Measurements from ENCODE around the gene MELK.

- no peak for TF ChIP-seq CTCF (IDR thresholded peaks at IDR 0.05; ENCODE audit: extremely low read depth in 1 of 2, insufficient read depth in 1 of 2, low read depth in 1 of 2, low read length in 2 of 2)
- TF ChIP-seq MAX (IDR thresholded peaks at IDR 0.05; ENCODE audit: insufficient read depth, insufficient read length): no peak
- no peak for TF ChIP-seq POLR2AphosphoS5 (IDR thresholded peaks at IDR 0.05; ENCODE audit: insufficient read depth, low read depth, low read length)
- TF ChIP-seq FOS (IDR thresholded peaks at IDR 0.05; ENCODE audit: borderline replicate concordance, insufficient read depth, low read length): no peak
- TF ChIP-seq EZH2 (IDR thresholded peaks at IDR 0.05; ENCODE audit: borderline replicate concordance, low read depth, low read length, severe bottlenecking): no peak
- TF ChIP-seq POLR2A (IDR thresholded peaks at IDR 0.05; ENCODE audit: low read depth, low read length): no peak
- no peak for TF ChIP-seq JUN (IDR thresholded peaks at IDR 0.05; ENCODE audit: borderline replicate concordance, insufficient read depth, insufficient read length, low read depth)
- no peak for TF ChIP-seq GATA2 (IDR thresholded peaks at IDR 0.05; ENCODE audit: insufficient read depth, insufficient read length, low read depth, low read length)
- no peak for TF ChIP-seq MYC (IDR thresholded peaks at IDR 0.05; ENCODE audit: low read depth, low read length)
Measured at GRCh38 chr9:36550135-36550534, 22.6 kb upstream of the MELK start.

Data from endothelial cell of umbilical vein (primary cell).